GM19025 (cell line): ENCODE data around the gene CLN6.
"Not testable (repeated sequence)": the region's sequence is repeated elsewhere in the genome, so short reads cannot be mapped to it uniquely, and the experiment has no call there.

Experiments
- ATAC-seq: cut with Tn5 transposase; IDR thresholded peaks from one replicate; pipeline ENCODE4 v1.9.1; 2021; ENCODE audit warnings: mild to moderate bottlenecking, low read depth, moderate library complexity; ENCODE audit not compliant: unreplicated experiment

CLN6 gene

DNA sequence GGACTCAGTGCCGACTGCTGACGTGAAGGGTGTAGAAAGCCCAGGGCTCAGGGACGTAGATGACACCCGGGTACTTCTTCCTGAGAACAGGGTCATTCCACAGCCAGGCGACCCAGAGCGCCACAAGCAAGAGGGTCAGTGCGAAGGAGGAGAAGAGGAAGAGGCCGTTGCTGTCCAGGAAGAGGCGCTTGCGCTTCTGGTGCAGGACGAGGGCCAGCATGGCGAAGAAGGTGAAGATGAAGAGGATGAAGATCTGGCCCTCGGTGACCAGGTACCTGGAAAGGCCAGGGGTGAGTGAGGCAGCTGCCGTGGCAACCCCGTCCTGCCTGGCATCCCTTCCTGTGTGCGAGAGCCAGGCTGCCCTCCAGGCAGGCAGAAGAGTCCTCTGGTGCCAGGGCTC lies 21.4 kb downstream of the CLN6 start:
- ATAC-seq = no peak

DNA sequence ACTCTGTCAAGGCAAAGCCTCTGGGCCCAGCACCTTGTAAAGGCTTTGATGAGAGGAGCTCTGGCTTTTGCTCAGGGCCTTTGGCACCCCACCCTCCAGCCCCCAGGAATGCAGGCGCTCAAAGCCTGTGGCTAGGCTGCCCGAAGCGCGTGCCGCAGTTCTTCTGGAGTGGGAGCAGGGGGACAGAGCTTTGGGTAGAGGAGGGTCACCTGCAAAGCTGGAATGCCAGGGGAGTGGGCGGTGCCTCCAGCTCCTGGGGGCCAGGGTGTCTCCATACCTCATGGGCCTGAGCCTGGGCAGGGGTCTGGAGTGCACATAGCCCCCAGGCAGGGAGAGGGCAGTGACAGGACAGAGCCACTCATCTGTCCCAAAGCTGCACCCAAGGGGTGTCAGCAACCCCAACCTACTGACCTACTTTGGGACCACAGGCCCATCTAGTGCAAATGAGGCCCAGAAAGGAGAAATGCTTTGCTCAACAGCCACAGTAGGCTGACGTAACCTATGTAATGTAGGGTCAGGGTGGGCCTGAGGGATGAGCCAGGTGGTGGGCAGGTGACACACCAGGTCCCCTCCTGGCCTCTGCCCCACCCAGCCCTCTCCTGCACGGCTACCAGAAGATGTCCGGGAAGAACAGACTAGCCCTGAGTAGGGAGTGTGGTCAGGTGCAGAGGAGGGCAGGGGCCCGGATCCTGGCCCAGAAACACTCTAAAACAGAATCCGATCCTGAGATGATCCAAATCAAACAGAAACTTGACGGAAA lies 22.2 kb downstream of the CLN6 start:
- no peak for ATAC-seq

DNA sequence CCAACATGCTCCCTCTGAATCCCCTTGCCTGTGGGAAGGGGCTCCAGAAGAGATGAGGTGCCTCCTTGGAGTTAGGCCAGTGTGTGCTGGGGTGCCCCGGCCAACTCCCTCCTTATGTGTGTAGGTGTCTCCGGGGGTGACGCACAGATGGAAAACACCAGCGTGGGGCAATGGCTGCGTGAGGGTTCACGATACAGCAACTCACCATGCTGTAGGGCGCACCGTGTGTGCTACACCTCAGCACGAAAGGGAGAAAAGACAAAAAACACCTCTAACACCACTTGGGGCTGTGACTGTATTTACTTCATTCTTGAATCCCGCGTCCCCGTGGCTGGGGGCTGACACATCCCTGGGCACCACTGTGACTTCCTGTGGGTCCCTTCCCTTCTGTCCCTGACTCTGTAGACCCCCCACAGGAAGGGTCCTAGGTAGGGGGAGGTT lies 22.8 kb downstream of the CLN6 start:
- no peak for ATAC-seq

DNA sequence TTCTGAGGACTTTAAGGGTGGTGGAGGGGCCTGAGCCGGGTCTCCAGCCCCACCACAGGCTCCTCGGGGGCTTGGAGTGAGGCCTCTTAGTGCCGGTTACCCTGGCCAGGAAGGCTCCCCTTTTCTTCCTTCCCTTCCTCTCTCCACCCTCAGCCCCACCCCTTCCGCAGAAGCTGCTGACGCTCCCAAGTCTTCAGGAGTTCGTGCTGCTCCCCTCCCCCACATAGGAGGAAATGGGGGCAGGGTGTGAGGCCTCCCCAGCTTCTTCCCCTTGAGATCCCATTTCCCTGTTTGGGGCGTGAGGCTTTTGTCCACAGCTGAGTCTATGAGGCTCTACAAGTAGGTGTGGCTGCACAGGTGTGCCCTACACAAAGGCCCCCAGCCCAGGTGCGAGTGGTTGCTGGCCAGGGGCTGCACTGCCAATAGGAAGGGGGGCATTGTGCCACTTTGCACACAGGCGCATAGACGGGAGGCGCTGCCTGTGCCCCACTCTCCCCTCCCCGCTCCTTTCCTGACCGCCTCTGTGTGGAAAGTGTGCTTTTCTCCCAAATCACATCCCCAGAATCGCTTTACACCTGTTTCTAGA lies 23.5 kb downstream of the CLN6 start:
- no peak for ATAC-seq

DNA sequence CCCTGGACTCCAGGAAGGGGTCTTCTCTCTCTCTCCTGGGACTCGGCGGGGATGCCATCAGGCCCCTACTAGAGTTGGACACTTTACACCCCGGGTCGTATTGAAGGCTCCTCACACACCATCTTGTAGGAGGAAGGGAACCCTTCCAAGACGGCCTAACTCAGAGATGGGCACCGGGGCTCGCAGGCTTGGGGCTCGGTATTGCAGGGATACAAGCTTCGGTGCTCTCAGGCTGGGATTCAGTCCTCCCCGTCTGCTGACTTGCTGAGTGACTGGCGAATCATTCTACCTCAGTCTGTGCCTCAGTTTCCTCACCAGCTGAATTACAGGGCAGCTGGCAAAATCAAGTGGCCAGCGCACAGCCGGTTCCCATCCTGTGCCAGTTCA lies 24.0 kb downstream of the CLN6 start:
- ATAC-seq = no peak

DNA sequence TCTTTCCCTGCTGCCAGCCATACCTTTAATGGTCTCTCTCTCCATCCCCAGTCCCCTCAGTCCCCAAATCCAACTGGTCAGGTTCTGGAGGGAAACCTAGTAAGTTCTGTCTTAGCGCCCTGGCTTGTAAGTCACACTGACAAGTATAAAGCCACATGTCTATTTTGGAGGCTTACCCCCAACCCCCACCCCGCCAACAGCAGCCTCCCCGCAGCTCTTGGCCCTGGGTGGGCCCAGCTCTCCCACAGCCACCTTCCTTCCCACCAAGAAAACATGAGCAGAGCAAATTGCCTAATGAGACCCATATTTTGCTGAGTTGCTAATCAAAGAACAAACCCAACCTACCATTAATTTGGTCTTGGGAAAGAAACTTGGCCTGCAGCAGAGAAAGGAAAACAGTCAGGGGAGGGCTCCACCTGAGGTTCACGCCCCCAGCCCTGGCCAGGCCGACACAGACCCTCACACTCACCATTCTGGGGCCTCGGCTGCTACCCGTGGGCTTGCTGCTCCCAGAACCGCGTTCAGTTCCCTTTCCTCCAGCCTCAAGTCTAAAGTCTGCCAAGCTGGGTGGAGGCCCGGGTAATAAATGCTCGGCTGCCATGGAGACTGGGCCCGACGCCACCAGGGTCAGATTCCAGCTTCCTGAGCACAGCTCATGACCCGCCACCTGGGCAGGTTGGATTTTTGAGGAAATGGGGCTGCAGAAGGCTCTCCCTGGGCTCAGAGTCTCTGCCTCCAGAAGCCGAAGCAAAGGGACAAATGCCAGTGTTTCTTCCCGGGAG lies 24.6 kb downstream of the CLN6 start, which contains the start of gene CALML4:
TSS of gene CALML4 (minus strand) at position 557 of the 782 bp plus-strand sequence. CDS start at position 472, 85 bp downstream.
- ATAC-seq = no peak

DNA sequence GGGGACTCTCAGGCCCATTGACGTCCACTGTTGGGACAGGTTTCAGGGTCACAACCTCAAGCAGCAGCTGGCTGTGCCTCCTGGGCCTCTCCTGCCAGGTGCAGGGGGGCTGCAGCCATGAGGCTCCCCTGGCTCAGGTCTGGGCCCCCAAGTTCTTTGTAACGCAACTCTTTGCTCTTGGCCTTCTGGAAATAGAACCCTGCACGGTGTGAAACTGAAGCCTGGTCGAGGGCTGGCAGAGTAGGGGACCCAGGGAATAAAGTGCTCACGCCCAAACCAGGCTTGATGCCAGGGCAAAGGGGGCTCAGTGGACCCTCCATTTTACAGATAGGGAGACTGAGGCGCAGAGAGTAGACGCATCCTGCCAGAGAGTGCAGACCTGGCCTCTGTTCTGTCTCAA lies 25.2 kb downstream of the CLN6 start:
- ATAC-seq = no peak

DNA sequence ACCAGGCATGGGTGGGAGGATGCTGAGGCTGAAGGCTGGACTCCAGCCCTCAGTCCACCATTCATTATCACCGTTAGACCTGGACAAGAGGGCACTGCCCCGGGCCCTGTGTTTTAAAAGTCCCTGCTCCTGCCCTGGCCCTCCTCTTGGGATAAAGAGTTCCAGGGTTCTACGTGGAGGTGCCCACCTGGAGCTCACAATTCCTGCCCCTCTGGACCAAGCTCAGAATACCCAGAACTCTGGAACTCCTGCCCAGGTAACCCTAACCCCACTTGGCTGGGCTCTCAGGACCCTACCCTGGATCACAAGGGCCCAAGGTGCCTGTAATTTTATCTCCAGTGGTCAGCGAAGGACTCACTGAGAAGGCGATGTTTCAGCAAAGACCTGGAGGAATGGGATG lies 25.6 kb downstream of the CLN6 start:
- no peak for ATAC-seq

DNA sequence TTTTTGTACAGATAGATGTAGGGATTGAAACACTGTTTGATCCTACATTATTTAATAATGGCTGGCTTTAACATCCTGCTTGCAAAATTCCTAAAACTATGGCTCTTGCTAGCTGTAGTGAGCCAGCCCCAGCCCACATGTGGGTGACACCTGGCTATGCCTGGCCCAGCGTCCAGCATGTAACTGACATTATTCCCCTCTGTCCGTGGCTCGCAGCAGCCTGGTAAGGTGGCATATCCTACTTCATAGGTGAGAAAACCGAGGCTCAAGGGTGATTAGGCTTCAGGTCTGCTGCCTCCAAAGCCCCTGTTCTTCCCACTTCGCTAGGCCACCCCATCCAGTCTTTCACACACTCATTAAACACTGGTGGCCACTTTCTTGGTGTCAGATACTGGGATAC lies 26.0 kb downstream of the CLN6 start:
- ATAC-seq = no peak

DNA sequence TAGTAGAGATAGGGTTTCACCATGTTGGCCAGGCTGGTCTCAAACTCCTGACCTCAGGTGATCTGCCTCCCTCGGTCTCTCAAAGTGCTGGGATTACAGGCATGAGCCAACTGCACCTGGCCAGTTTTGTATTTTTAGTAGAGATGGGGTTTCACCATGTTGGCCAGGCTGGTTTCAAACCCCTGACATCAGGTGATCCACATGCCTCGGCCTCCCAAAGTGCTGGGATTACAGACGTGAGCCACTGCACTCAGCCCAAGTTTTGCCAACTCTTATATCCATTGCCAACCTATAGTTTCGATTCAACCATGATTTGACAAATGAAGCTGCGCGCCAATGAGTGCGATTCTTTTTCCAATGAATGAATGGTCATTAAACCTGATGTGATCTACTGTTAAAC lies 26.5 kb downstream of the CLN6 start:
- not testable (repeated sequence) for ATAC-seq

DNA sequence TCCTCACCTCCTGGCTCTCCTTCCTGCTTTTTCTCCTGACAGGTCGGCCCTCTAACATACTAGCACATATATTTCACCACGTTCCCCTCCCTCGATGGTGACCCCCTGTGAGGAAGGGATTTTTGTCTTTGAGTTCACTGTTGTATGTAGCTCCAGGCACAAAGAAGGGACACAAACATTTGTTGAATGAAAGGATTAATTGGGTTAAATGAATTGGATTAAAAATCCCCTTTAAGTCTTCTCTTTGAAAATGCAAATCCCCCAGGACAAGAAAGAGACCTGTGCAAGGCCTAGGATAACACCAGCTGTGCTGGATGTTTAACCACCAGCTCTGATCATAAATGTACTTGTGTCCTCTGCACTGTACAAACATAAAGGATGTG lies 27.7 kb downstream of the CLN6 start:
- ATAC-seq = no peak

DNA sequence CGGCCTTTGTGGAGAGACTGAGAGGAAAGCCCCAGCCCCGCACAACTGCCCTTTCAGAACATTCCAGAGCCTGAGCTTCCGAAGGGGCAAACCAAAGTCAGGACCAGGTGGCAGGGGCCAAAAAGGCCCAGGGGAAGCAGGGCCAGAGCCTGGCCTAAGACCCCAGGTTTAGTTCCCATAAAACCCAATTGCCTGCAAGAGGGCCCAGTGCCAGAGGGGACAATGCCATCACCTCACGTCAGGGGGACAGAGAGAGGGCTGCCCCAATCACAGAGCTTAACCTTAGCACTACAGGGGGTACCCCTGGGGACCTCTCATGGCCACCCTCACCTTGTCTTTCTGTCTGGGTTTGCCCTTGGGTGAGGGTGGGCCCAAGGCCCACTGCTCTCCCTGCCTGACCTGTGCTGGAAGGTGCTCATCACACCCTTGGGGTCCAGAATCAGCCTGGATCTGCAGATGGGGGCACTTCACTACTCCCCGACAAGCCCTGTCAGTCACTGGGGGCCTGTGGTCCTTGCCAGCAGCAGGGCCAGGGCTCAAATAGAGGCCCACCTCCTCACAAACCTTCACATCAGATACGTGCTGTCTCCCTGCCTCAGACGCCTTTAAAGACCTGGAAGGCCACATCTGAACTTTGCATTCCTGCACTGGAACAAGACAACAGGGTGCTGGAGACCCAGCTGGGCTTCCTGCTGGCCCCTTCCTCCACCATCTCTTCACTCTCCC lies 28.2 kb downstream of the CLN6 start:
- ATAC-seq = no peak

DNA sequence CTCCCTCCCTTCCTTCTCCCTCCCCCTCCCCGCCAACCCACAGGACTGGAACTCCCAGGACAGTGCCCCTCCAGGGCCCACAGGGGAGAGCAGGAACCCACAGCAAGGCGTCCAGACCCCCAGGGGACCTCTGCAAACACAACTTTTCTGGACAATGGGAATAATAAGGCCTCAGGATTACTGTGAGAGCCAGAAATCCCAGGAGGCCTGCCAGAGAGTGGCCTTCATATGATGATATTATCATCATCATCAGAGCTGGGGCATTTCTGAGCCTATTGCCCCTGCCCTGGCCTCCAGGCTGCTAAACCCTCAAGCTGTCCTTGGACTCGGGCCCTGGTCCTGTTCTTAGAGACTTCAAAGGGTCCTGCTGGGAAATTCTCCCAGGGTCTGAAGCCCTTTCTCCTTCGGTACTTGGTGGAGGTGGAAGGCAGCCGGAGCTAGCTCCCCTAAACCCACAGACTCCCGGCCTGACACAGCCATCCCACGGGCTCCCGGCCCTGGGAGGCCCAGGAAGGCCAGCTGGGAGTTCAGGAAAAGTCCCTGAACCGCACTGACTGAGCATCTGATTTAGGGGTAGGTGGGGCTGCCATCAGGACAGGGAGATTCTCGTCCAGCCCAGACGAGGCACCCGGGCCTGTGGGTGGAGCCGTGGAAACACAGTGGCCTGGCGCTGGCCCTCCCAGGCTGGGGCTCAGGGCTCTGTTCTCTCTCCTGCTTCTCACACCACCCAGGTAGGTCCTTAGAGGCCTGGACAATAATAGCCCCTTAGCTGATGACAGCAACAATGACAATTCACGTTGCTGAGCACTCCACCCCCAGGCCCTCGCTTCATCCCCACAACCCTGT lies 29.3 kb downstream of the CLN6 start:
- ATAC-seq = no peak

DNA sequence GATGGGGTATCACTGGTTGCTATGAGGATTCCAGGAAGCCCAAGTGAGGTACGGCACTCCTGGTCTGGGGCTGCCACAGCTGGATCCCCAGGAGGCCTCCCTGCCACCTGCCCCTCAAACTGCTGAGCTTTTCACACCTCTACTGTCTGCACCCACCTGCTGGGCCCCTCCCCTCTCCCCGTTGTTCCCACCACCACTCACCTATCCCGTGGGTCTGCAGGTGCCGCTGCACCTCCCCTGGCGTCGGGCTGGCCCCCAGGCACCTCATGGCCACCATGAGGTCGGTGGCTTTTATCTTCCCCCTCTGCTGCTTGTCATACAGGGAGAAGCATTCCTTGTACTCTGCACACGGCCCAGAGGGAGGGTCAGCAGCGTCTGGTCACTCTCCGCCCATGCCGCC lies 30.2 kb downstream of the CLN6 start:
- no peak for ATAC-seq

DNA sequence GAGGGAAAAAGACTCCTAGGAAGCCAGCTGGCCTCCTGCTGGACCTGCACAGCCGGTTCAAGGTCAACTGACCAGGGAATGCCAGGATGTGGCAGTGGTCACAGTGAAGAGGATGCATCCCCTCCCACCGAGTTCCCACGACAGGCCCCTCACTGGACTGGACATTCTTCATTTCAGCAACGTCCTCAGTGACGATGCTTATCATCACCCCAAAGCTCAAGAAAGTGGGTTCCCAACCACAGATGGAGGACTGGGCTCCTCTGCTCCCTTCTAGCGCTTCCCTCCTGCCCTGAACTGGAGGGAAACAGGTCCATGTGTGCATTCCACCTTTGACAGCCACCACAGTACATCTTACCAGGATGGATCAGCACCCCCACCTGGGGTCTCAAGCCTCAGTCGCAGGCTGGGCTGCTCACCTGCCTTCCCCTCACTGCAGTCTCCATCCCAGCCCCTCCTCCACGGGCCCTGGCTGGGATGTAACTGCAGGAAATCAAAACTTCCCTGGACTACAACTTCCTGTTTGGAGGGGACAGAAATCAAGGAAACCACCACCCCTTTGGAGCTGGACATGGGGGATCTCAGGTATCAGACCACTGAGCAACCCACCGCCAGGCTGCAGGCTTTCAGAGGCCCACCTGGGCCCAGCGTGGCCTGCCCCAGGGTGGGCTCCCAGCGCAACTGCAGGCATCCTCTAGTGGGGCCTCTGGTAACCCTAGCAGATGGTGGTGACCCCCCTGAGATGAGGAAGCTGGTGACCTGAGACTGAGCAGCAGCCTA lies 31.7 kb downstream of the CLN6 start:
- ATAC-seq = no peak

DNA sequence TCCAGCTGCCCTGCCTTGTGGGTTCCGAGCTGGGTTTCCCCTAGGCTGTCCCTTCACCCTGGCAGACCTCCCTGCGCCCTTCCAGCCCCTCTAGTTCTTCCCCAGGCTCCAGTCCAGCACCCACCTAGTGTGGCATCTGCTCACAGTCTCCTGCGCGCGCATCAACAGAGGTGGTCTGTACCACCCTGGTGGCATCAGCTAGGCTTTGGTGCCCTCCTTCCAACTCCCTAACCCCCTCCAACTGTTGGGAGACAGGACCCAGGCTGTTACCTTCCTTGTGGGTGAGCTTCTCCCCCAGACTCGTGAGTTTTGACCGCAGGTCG lies 32.4 kb downstream of the CLN6 start:
- no peak for ATAC-seq

DNA sequence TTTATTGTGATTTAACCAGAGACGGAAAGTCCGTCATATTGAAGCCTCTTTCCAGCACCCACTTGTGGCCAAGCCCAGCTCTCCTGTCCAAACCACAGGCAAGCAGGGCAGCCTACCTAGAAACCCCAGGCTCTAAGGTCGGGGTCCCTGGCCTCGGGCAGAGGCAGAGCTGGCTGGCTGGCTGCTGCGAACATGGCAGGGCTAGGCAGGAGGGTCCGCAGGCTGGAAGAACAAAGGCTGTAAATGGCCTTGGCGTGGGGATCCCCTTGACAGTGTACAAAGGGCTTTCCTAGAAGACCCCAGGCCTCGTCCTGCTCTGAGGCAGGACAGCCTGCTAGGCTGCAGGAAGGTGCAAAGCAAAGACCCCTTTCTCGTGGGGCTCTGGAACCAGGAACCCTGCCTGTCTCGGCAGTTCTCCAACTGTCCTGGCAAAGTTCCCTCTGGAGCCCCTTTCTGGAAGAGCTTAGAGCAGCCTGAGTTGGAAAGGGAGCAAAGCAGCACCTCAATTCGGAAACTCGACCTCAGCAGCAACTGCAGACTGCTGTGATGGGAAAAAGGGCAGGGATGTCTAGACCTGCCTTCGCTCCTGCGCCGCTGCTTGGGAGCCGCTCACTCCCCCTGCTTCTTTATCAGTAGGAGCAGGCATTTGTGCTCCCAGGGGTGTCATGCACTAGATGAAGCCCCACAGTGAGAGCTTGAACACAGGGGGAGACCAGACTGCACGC lies 32.9 kb downstream of the CLN6 start:
- ATAC-seq = no peak

DNA sequence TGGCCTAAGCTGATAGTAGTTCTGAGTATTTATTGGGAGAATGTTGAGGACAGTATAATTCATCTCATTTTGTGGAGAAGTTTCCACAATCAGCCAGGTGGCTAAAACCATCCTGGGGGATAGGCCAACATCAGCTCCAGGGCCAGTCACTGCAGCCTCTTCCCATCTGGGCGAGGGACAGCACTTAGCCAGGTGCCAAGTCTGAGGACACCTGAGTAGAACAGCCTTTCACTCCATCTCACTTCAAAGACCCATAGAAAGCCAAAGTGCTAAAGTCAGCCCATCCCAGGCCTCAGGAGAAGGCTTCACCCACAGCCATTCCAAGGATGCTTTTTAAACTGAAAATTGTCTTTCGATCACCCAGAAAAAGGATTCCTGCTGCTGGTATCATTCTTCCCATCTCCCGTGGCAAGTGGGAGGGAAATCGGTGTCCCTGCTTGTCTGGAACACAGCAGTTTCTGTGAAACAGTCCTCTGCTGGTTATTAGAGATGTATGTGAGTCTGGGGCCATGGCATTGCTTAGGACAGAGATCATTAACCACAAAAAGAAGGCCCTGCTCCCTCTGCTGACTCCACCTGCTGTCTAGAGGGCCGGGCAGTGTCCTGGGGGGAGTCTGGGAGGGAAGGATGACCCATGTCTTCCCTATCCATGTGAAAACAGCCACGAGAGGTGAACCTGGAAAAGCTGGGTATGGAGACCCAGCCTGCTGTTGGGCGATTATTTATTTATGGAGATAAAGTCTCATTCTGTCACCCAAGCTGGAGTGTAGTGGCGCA lies 34.0 kb downstream of the CLN6 start:
- no peak for ATAC-seq
